ENCODE results near the gene DBN1. TPM values are rescaled to one million over a fixed set of nuclear protein-coding genes. Genes with fewer than 3 reads are reported as not detected.
"Not testable (repeated sequence)": the region's sequence is repeated elsewhere in the genome, so short reads cannot be mapped to it uniquely, and the experiment has no call there.

The DBN1 gene
- total RNA-seq, 1 donor from 2014 or later, result 34.6 TPM

GRCh38 chr5:177425196-177425800 is 48.1 kb downstream of the DBN1 start:
- H3K27me3 ChIP-seq, result no peaks in the 10 kb centered on the region
- peak overlapping the region; percentile 62 for H3K4me3 ChIP-seq
- intact Hi-C loops (cut with DNase I), result no loop called here
- peak overlapping the region; percentile 95 for H3K27ac ChIP-seq
- peaks cover 32% of the 10 kb centered on the region for H3K4me1 ChIP-seq
- H3K9me3 ChIP-seq, result no peaks in the 10 kb centered on the region
- no peaks in the 10 kb centered on the region for H3K36me3 ChIP-seq
- ATAC-seq (no peak), DNase-seq (no peak)
- no peak for TF ChIP-seq CTCF (IDR thresholded peaks at IDR 0.05)

GRCh38 chr5:177423671-177424070 is 49.8 kb downstream of the DBN1 start:
- ATAC-seq (no peak), DNase-seq (no peak)
- intact Hi-C loops (cut with DNase I), result no loop called here

GRCh38 chr5:177421062-177421798 is 52.2 kb downstream of the DBN1 start:
- DNase-seq (no peak), ATAC-seq (no peak)
- Histone ChIP-seq H3K4me1 (peaks cover 16% of the 10 kb centered on the region), H3K27ac (no peak overlapping the region), H3K27me3 (no peaks in the 10 kb centered on the region), H3K36me3 (no peaks in the 10 kb centered on the region), H3K4me3 (no peak overlapping the region), H3K9me3 (no peaks in the 10 kb centered on the region)
- intact Hi-C loops (cut with DNase I), result no loop called here
- no peak for TF ChIP-seq CTCF (IDR thresholded peaks at IDR 0.05)

More at GRCh38 chr5:177423671-177424070, 49.8 kb downstream of the DBN1 start:
- Histone ChIP-seq H3K4me1 (peaks cover 20% of the 10 kb centered on the region), H3K27me3 (no peaks in the 10 kb centered on the region), H3K9me3 (no peaks in the 10 kb centered on the region), H3K4me3 (no peak overlapping the region), H3K27ac (no peak overlapping the region), H3K36me3 (no peaks in the 10 kb centered on the region)
- no peak for TF ChIP-seq CTCF (IDR thresholded peaks at IDR 0.05)

GRCh38 chr5:177420472-177420871 is 53.0 kb downstream of the DBN1 start:
- H3K27ac ChIP-seq; DNase-seq; H3K4me3 ChIP-seq; H3K9me3 ChIP-seq; intact Hi-C loops (cut with DNase I); H3K36me3 ChIP-seq; H3K27me3 ChIP-seq; ATAC-seq: not testable (repeated sequence)
- peaks cover 13% of the 10 kb centered on the region for H3K4me1 ChIP-seq

GRCh38 chr5:177419046-177419445 is 54.4 kb downstream of the DBN1 start:
- Histone ChIP-seq H3K27ac (no peak overlapping the region), H3K4me1 (peaks cover 9% of the 10 kb centered on the region), H3K36me3 (no peaks in the 10 kb centered on the region), H3K27me3 (no peaks in the 10 kb centered on the region), H3K4me3 (no peak overlapping the region), H3K9me3 (no peaks in the 10 kb centered on the region)
- intact Hi-C loops (cut with DNase I), result no loop called here
- DNase-seq, result no peak
- TF ChIP-seq CTCF (IDR thresholded peaks at IDR 0.05), result no peak
- ATAC-seq, result peak; percentile 27

GRCh38 chr5:177417081-177417480 is 56.4 kb downstream of the DBN1 start:
- H3K4me1 ChIP-seq; ATAC-seq; H3K27me3 ChIP-seq; intact Hi-C loops (cut with DNase I); H3K9me3 ChIP-seq; H3K4me3 ChIP-seq; DNase-seq; H3K36me3 ChIP-seq: not testable (repeated sequence)
- peak overlapping the region; percentile 70 for H3K27ac ChIP-seq

Measured in upper lobe of right lung (tissue), 1 donor.